Measurements from ENCODE around the gene SETDB1.
A peak's percentile ranks its signal among the peaks of the same experiment; 100 is the strongest.

Gene SETDB1

GRCh38 chr1:150976879-150977694 is 50.9 kb downstream of the SETDB1 start:
- peak; percentile 21 for DNase-seq

- peak; percentile 71 for DNase-seq
Measured at GRCh38 chr1:150979092-150980056, 53.2 kb downstream of the SETDB1 start.

- DNase-seq = no peak
Measured at GRCh38 chr1:150981177-150981804, 55.1 kb downstream of the SETDB1 start.

- DNase-seq = no peak
Measured at GRCh38 chr1:150981805-150982712, 55.9 kb downstream of the SETDB1 start, which contains the start of gene ANXA9. ANXA9 (plus strand) TSS chr1:150982292; CDS start chr1:150983106, 814 bp downstream.

GRCh38 chr1:150985179-150985825 is 59.1 kb downstream of the SETDB1 start:
- no peak for DNase-seq

GRCh38 chr1:150987924-150988323 is 61.8 kb downstream of the SETDB1 start:
- no peak for DNase-seq

- DNase-seq = no peak
Measured at GRCh38 chr1:150992626-150993025, 66.5 kb downstream of the SETDB1 start.

GRCh38 chr1:150994248-150994647 is 68.1 kb downstream of the SETDB1 start:
- no peak for DNase-seq

- no peak for DNase-seq
Measured at GRCh38 chr1:150995460-150995859, 69.3 kb downstream of the SETDB1 start.

- DNase-seq = no peak
Measured at GRCh38 chr1:150995896-150996295, 69.7 kb downstream of the SETDB1 start.

- DNase-seq = no peak
Measured at GRCh38 chr1:150997126-150997872, 71.1 kb downstream of the SETDB1 start.

- DNase-seq = no peak
Measured at GRCh38 chr1:150997949-150998348, 71.8 kb downstream of the SETDB1 start.

GRCh38 chr1:150999051-150999674 is 73.0 kb downstream of the SETDB1 start:
- no peak for DNase-seq

GRCh38 chr1:150999926-151000325 is 73.8 kb downstream of the SETDB1 start:
- DNase-seq = no peak

- DNase-seq = no peak
Measured at GRCh38 chr1:151000408-151000807, 74.2 kb downstream of the SETDB1 start.

GRCh38 chr1:151001602-151002001 is 75.4 kb downstream of the SETDB1 start:
- DNase-seq = no peak

- no peak for DNase-seq
Measured at GRCh38 chr1:151002051-151002450, 75.9 kb downstream of the SETDB1 start.

- DNase-seq = no peak
Measured at GRCh38 chr1:151002611-151003010, 76.4 kb downstream of the SETDB1 start.

- no peak for DNase-seq
Measured at GRCh38 chr1:151003180-151003579, 77.0 kb downstream of the SETDB1 start.

- no peak for DNase-seq
Measured at GRCh38 chr1:151005729-151006319, 79.7 kb downstream of the SETDB1 start.

All from amniotic stem cell (primary cell).